BJ (cell line): ENCODE measurements around the gene GPX4. TPM values are rescaled to one million over a fixed set of nuclear protein-coding genes. Genes with fewer than 3 reads are reported as not detected.

ENCODE experiments used
- CTCF ChIA-PET: fragments of 350-600 bp; formaldehyde crosslinking; extraction: SDS; loops from one replicate; lab custom pipeline; 2021; ENCODE audit warnings: antibody characterized with exemption, inconsistent platforms; lab: Yijun Ruan, JAX
- POLR2A ChIA-PET: fragments of 300-600 bp; sonication (Branson Sonifier 250); formaldehyde crosslinking; extraction: SDS; loops from one replicate; lab custom pipeline; 2021; ENCODE audit warnings: antibody characterized with exemption; lab: Charles Lee
- DNase-seq: peaks from one replicate; pipeline ENCODE4 v3.0.0-alpha.2; 2011; ENCODE audit warnings: low read depth
- H3K27me3 ChIP-seq: 2 replicates; pipeline ENCODE4 v1.6.0; 2011; ENCODE audit warnings: low read length; ENCODE audit not compliant: control insufficient read depth, insufficient read depth
- H3K36me3 ChIP-seq: 2 replicates; pipeline ENCODE4 v1.5.1; 2011; ENCODE audit warnings: low read length; ENCODE audit not compliant: control insufficient read depth, insufficient read depth
- H3K4me3 ChIP-seq: 2 replicates; pipeline ENCODE4 v1.5.1; 2011; ENCODE audit warnings: low read depth, mild to moderate bottlenecking, control low read depth, low read length
- CTCF ChIP-seq: IDR thresholded peaks from 2 replicates; pipeline ENCODE4 v1.5.1; 2011; ENCODE audit warnings: low read depth, mild to moderate bottlenecking, control low read depth, inconsistent platforms, low read length, moderate library complexity; ENCODE audit not compliant: insufficient read depth
- polyA plus RNA-seq: library from polyadenylated mRNA; depleted of rRNA; stranded (reverse); fragments of >200 nt; gene quantifications from 2 replicates; pipeline ENCODE4 v1.2.3, GENCODE V29; 2011

Gene GPX4
- polyA plus RNA-seq, 1 experiment = 626 TPM

DNA sequence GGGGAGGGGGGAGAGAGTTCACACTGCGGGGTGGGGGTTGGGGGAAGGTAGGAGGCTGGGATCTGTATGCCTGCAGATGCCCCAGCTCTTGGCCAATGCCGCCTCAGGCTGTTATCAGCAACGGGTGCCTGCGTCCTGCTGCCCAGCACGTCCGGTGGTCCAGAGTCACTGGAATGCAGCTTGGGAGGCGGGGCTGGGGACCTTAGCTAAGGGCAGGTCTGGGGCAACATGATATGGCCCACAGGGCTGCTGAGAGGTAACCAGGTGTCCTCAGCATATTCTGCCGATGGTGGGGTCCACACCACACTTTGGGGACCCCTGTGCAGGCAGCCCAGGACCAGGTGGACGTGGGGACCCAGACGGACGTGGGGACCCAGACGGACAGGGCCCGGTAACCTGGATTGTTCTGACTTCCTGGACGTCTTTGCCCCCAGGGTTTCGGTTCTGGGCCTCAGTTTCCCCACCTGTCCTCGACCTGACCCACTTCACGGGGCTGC lies 37.5 kb upstream of the GPX4 start:
- ChIA-PET POLR2A (no interaction called here), CTCF (interaction anchor here (1.2 to 1.6 kb wide), 2 partner anchors 10 to 17 kb away, joined by 3 to 6 read pairs; no protein-coding TSS in a partner anchor)
- no peak for DNase-seq
- TF ChIP-seq CTCF = no peak
- Histone ChIP-seq H3K27me3 (peaks cover 9% of the 10 kb centered on the region), H3K4me3 (no peak overlapping the region), H3K36me3 (no peaks in the 10 kb centered on the region; the same call in 1 of the 2 replicates)

DNA sequence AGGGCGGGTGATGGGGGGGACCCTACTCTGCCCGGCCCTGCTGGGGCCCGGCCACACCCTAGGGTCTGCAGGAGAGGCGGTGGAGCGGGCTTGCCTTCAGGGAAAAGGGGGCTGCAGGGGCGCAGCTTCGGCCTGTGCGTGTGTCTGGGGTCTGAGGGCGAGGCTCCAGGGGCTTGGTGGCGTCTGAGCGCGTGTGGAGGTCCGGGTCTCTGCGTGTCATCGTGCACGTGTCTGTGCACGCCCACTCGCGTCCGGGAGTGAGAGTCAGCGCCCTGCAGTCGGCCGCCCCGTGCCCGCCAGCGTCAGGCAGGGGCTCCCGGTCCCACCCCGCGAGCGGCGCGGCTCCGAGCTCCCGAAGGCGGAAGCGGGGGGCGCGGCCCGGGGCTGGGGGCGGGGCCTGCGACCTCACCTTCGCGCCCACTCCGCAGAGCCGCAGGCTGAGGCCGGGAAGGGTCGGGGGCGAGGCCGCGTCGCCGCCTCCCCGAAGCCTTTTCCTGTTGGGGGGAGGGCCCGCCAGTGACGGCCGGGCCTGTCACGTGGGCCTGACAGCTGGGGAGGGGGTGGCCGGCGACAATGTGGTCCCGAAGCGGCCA lies 37.0 kb upstream of the GPX4 start, which contains the start of gene ARHGAP45:
TSS of gene ARHGAP45 (plus strand) at position 420 of the 593 bp plus-strand sequence. CDS start 239 bp downstream, outside the sequence.
- peak within 1 kb of the TSS; percentile 27 for H3K4me3 ChIP-seq
- DNase-seq = no peak
- H3K27me3 ChIP-seq = peaks cover 9% of the 10 kb centered on the region
- POLR2A ChIA-PET = no interaction called here
- TF ChIP-seq CTCF = no peak
- CTCF ChIA-PET = interaction anchor here (0.8 to 1.6 kb wide), 3 partner anchors 9 to 128 kb away, joined by 3 to 6 read pairs (median 4); no protein-coding TSS in a partner anchor
- H3K36me3 ChIP-seq = no peaks in the 10 kb centered on the region; the same call in 1 of the 2 replicates

- H3K4me3 ChIP-seq = peak overlapping the region; percentile 27
- CTCF ChIA-PET = interaction anchor here (0.8 to 1.6 kb wide), 3 partner anchors 9 to 127 kb away, joined by 3 to 6 read pairs (median 4); no protein-coding TSS in a partner anchor
- POLR2A ChIA-PET = no interaction called here
- no peak for DNase-seq
- H3K27me3 ChIP-seq = peaks cover 9% of the 10 kb centered on the region
- TF ChIP-seq CTCF = no peak
- no peaks in the 10 kb centered on the region; the same call in 1 of the 2 replicates for H3K36me3 ChIP-seq
Measured at GRCh38 chr19:1067341-1067957, 36.3 kb upstream of the GPX4 start.

GRCh38 chr19:1068009-1069001 lies 35.5 kb upstream of the GPX4 start:
- CTCF ChIA-PET = interaction anchor here (0.8 to 0.9 kb wide), 2 partner anchors 27 to 126 kb away, joined by 3 to 4 read pairs; no protein-coding TSS in a partner anchor
- no peaks in the 10 kb centered on the region; the same call in 1 of the 2 replicates for H3K36me3 ChIP-seq
- no peak for DNase-seq
- POLR2A ChIA-PET = no interaction called here
- no peak overlapping the region for H3K4me3 ChIP-seq
- H3K27me3 ChIP-seq = peaks cover 9% of the 10 kb centered on the region
- TF ChIP-seq CTCF = no peak
